ENCODE data around the gene PKNOX2. TPM values are rescaled to one million over a fixed set of nuclear protein-coding genes. Genes with fewer than 3 reads are reported as not detected.

Gene PKNOX2
- total RNA-seq, 4 donors from 2014 or later = 0.27 to 4.8 (median 0.75) TPM; not detected in 1

GRCh38 chr11:125443767-125444311 is 279.3 kb downstream of the PKNOX2 start:
- no peak for DNase-seq
- H3K9me3 ChIP-seq = no peaks in the 10 kb centered on the region
- no peaks in the 10 kb centered on the region for H3K36me3 ChIP-seq
- H3K4me3 ChIP-seq = no peak overlapping the region
- H3K4me1 ChIP-seq = no peaks in the 10 kb centered on the region
- 48% methylated on average over 10 of the region's 10 CpGs; no CpG with 5 or more reads in 1 of the 2 donors for WGBS, 2 donors (ENCODE audit: low coverage in 1 of 2)
- TF ChIP-seq POLR2AphosphoS5 (IDR thresholded peaks at IDR 0.05) (no peak), POLR2A (IDR thresholded peaks at IDR 0.05) (no peak), EP300 (IDR thresholded peaks at IDR 0.05; ENCODE audit: low read depth) (no peak), CTCF (IDR thresholded peaks at IDR 0.05) (no peak)
- no peaks in the 10 kb centered on the region for H3K27me3 ChIP-seq
- in situ Hi-C loops (cut with MboI; ENCODE audit: low pct_ligation_motif_present in 1 of 4, low pct_unique_long_range_greater_than_20kb in 1 of 4, low sequenced_read_pairs in 3 of 4) = no loop called here
- H3K27ac ChIP-seq = no peak overlapping the region
- intact Hi-C loops (cut with DNase I; ENCODE audit: low total_unique reads) = no loop called here

GRCh38 chr11:125445731-125446130 is 281.2 kb downstream of the PKNOX2 start:
- no peak for DNase-seq
- no peak for TF ChIP-seq CTCF (IDR thresholded peaks at IDR 0.05)
- TF ChIP-seq POLR2AphosphoS5 (IDR thresholded peaks at IDR 0.05) = no peak
- no peak for TF ChIP-seq EP300 (IDR thresholded peaks at IDR 0.05; ENCODE audit: low read depth)
- Histone ChIP-seq H3K27ac (no peak overlapping the region), H3K27me3 (no peaks in the 10 kb centered on the region), H3K4me3 (no peak overlapping the region), H3K4me1 (no peaks in the 10 kb centered on the region), H3K9me3 (no peaks in the 10 kb centered on the region), H3K36me3 (no peaks in the 10 kb centered on the region)
- in situ Hi-C loops (cut with MboI; ENCODE audit: low pct_ligation_motif_present in 1 of 4, low pct_unique_long_range_greater_than_20kb in 1 of 4, low sequenced_read_pairs in 3 of 4) = no loop called here
- intact Hi-C loops (cut with DNase I; ENCODE audit: low total_unique reads) = no loop called here
- WGBS, 2 donors (ENCODE audit: low coverage in 1 of 2) = 88 to 92% methylated on average over 10 to 12 of the region's 12 CpGs

GRCh38 chr11:125446279-125446678 is 281.7 kb downstream of the PKNOX2 start:
- H3K4me1 ChIP-seq = peaks cover 0 to 4% (median 0%) of the 10 kb centered on the region in 4 donors
- no peak for TF ChIP-seq POLR2A (IDR thresholded peaks at IDR 0.05)
- H3K27ac ChIP-seq = no peak overlapping the region
- H3K9me3 ChIP-seq = no peaks in the 10 kb centered on the region
- intact Hi-C loops (cut with DNase I; ENCODE audit: low total_unique reads) (no loop called here), in situ Hi-C loops (cut with MboI; ENCODE audit: low pct_ligation_motif_present in 1 of 4, low pct_unique_long_range_greater_than_20kb in 1 of 4, low sequenced_read_pairs in 3 of 4) (no loop called here)
- H3K4me3 ChIP-seq = no peak overlapping the region
- H3K36me3 ChIP-seq = no peaks in the 10 kb centered on the region
- 56 to 68% methylated on average over 5 to 7 of the region's 7 CpGs for WGBS, 2 donors (ENCODE audit: low coverage in 1 of 2)
- H3K27me3 ChIP-seq = no peaks in the 10 kb centered on the region
- DNase-seq = no peak

GRCh38 chr11:125447721-125448120 is 283.2 kb downstream of the PKNOX2 start:
- 69 to 79% methylated on average over 6 of the region's 6 CpGs for WGBS, 2 donors (ENCODE audit: low coverage in 1 of 2)
- intact Hi-C loops (cut with DNase I; ENCODE audit: low total_unique reads) = no loop called here
- H3K4me1 ChIP-seq = peaks cover 0 to 15% (median 3%) of the 10 kb centered on the region in 4 donors

More at GRCh38 chr11:125447721-125448120, 283.2 kb downstream of the PKNOX2 start:
- Histone ChIP-seq H3K4me3 (no peak overlapping the region), H3K9me3 (no peaks in the 10 kb centered on the region), H3K27me3 (no peaks in the 10 kb centered on the region), H3K36me3 (no peaks in the 10 kb centered on the region), H3K27ac (no peak overlapping the region)
- TF ChIP-seq CTCF (IDR thresholded peaks at IDR 0.05) = no peak
- TF ChIP-seq POLR2A (IDR thresholded peaks at IDR 0.05) = no peak
- no peak for TF ChIP-seq EP300 (IDR thresholded peaks at IDR 0.05; ENCODE audit: low read depth)
- TF ChIP-seq POLR2AphosphoS5 (IDR thresholded peaks at IDR 0.05) = no peak
- DNase-seq = no peak
- in situ Hi-C loops (cut with MboI; ENCODE audit: low pct_ligation_motif_present in 1 of 4, low pct_unique_long_range_greater_than_20kb in 1 of 4, low sequenced_read_pairs in 3 of 4) = no loop called here

Measured in transverse colon (tissue), 4 donors.